T-helper 22 cell (primary cell): Measurements from ENCODE around the gene RFX2.
A peak's percentile ranks its signal among the peaks of the same experiment; 100 is the strongest.
"Not testable (repeated sequence)": the region's sequence is repeated elsewhere in the genome, so short reads cannot be mapped to it uniquely, and the experiment has no call there.

Source experiments
- DNase-seq: peaks from one replicate; pipeline ENCODE4 v3.0.0-alpha.2; 2020; ENCODE audit warnings: low read depth

The RFX2 gene

GRCh38 chr19:6110360-6110977, at the start of gene RFX2:
Gene RFX2 (minus strand): TSS chr19:6110500. CDS start chr19:6047496, 63,004 bp downstream.
- DNase-seq: peak; percentile 98

GRCh38 chr19:6156033-6156432, 45.7 kb upstream of the RFX2 start:
- DNase-seq: no peak

GRCh38 chr19:6150289-6150688, 40.0 kb upstream of the RFX2 start:
- no peak for DNase-seq

- no peak for DNase-seq
Observed at GRCh38 chr19:6141217-6141616, 30.9 kb upstream of the RFX2 start.

- no peak for DNase-seq
Observed at GRCh38 chr19:6138511-6138910, 28.2 kb upstream of the RFX2 start.

GRCh38 chr19:6138066-6138465, 27.8 kb upstream of the RFX2 start:
- DNase-seq: no peak

- DNase-seq: no peak
Observed at GRCh38 chr19:6133231-6133630, 22.9 kb upstream of the RFX2 start.

GRCh38 chr19:6132482-6132881, 22.2 kb upstream of the RFX2 start:
- DNase-seq: no peak

GRCh38 chr19:6127716-6128335, 17.5 kb upstream of the RFX2 start:
- DNase-seq: no peak

GRCh38 chr19:6126335-6126974, 16.2 kb upstream of the RFX2 start:
- no peak for DNase-seq

GRCh38 chr19:6125571-6125989, 15.3 kb upstream of the RFX2 start:
- DNase-seq: peak; percentile 43

- no peak for DNase-seq
Observed at GRCh38 chr19:6119031-6119430, 8.7 kb upstream of the RFX2 start.

- DNase-seq: no peak
Observed at GRCh38 chr19:6118043-6118442, 7.7 kb upstream of the RFX2 start.

- no peak for DNase-seq
Observed at GRCh38 chr19:6117534-6117933, 7.2 kb upstream of the RFX2 start.

GRCh38 chr19:6116749-6117430, 6.6 kb upstream of the RFX2 start:
- DNase-seq: no peak

GRCh38 chr19:6115992-6116391, 5.7 kb upstream of the RFX2 start:
- DNase-seq: no peak

GRCh38 chr19:6113616-6114188, 3.4 kb upstream of the RFX2 start:
- no peak for DNase-seq

GRCh38 chr19:6109947-6110346, 353 bp downstream of the RFX2 start:
- DNase-seq: no peak

- DNase-seq: peak; percentile 47
Observed at GRCh38 chr19:6108721-6109633, 1.3 kb downstream of the RFX2 start.

GRCh38 chr19:6106643-6107294, 3.5 kb downstream of the RFX2 start:
- not testable (repeated sequence) for DNase-seq

GRCh38 chr19:6105444-6105843, 4.9 kb downstream of the RFX2 start:
- no peak for DNase-seq
